Neuronal stem cell (in vitro differentiated cells): ENCODE measurements around the gene GRIN3B.
A peak's percentile ranks its signal among the peaks of the same experiment; 100 is the strongest.
"Not testable (repeated sequence)": the region's sequence is repeated elsewhere in the genome, so short reads cannot be mapped to it uniquely, and the experiment has no call there.

Experiments used
- DNase-seq: peaks from one replicate; pipeline ENCODE4 v3.0.0-alpha.2; 2013; ENCODE audit warnings: low spot score
- H2AFZ ChIP-seq: one replicate; pipeline ENCODE4 v1.6.1; 2013; ENCODE audit warnings: mild to moderate bottlenecking, low read length, inconsistent platforms
- H2AK5ac ChIP-seq: 2 replicates; pipeline ENCODE4 v1.6.1; 2013; ENCODE audit warnings: low read depth, mild to moderate bottlenecking, inconsistent platforms, low read length, moderate library complexity, mixed read lengths
- H2BK120ac ChIP-seq: 2 replicates; pipeline ENCODE4 v1.6.1; 2013; ENCODE audit warnings: low read depth, mild to moderate bottlenecking, inconsistent platforms, low read length, moderate library complexity, mixed read lengths
- H2BK12ac ChIP-seq: one replicate; pipeline ENCODE4 v1.6.1; 2013; ENCODE audit warnings: low read length, inconsistent platforms
- H2BK15ac ChIP-seq: 2 replicates; pipeline ENCODE4 v1.6.1; 2013; ENCODE audit warnings: mild to moderate bottlenecking, low read length, inconsistent platforms, mixed read lengths
- H2BK5ac ChIP-seq: one replicate; pipeline ENCODE4 v1.6.1; 2013; ENCODE audit warnings: inconsistent platforms, mild to moderate bottlenecking, low read length, moderate library complexity
- H3K14ac ChIP-seq: one replicate; pipeline ENCODE4 v1.6.1; 2013; ENCODE audit warnings: low read length, inconsistent platforms
- H3K18ac ChIP-seq: 2 replicates; pipeline ENCODE4 v1.6.1; 2013; ENCODE audit warnings: low read length, inconsistent platforms
- H3K23ac ChIP-seq: 2 replicates; pipeline ENCODE4 v1.6.1; 2013; ENCODE audit warnings: low read depth, mild to moderate bottlenecking, mixed read lengths, low read length, inconsistent platforms; ENCODE audit not compliant: poor library complexity
- H3K27ac ChIP-seq: replicated peaks from 3 replicates; pipeline ENCODE4 v1.5.1; 2013; ENCODE audit warnings: low read length, inconsistent platforms
- H3K27me3 ChIP-seq, 3 experiments: 2 replicates each; pipeline ENCODE4 v1.6.1; 2013; ENCODE audit warnings: low read length in 3 of 3, mild to moderate bottlenecking in 2 of 3, inconsistent platforms in 1 of 3, low read depth in 1 of 3, mixed read lengths in 1 of 3, moderate library complexity in 1 of 3; ENCODE audit not compliant: control insufficient read depth in 3 of 3, insufficient read depth in 3 of 3
- H3K36me3 ChIP-seq, 2 donors: replicated peaks in 1 of 2; 2 replicates each; pipeline ENCODE4 v1.6.1; 2013; ENCODE audit warnings: low read length in 2 of 2; ENCODE audit not compliant: control insufficient read depth in 2 of 2, insufficient read depth in 2 of 2
- H3K4ac ChIP-seq: 2 replicates; pipeline ENCODE4 v1.6.1; 2013; ENCODE audit warnings: inconsistent platforms, mild to moderate bottlenecking, low read length, moderate library complexity
- H3K4me1 ChIP-seq, 2 donors: 1 replicate in 1 of 2; 2 replicates in 1 of 2; pipeline ENCODE4 v1.6.1; 2013; ENCODE audit warnings: low read length in 2 of 2, low read depth in 1 of 2; ENCODE audit not compliant: control insufficient read depth in 2 of 2, insufficient read depth in 1 of 2
- H3K4me2 ChIP-seq: one replicate; pipeline ENCODE4 v1.6.1; 2013; ENCODE audit warnings: mild to moderate bottlenecking, low read length, inconsistent platforms; ENCODE audit not compliant: insufficient read depth, poor library complexity, severe bottlenecking
- H3K4me3 ChIP-seq, 2 donors: 2 replicates each; pipeline ENCODE4 v1.5.1; 2013; ENCODE audit warnings: low read length in 2 of 2, mild to moderate bottlenecking in 2 of 2, inconsistent platforms in 1 of 2, moderate library complexity in 1 of 2
- H3K79me1 ChIP-seq: one replicate; pipeline ENCODE4 v1.6.1; 2013; ENCODE audit warnings: low read depth, mild to moderate bottlenecking, inconsistent platforms, low read length, moderate library complexity
- H3K9ac ChIP-seq: one replicate; pipeline ENCODE4 v1.6.1; 2013; ENCODE audit warnings: mild to moderate bottlenecking, low read depth, low read length, inconsistent platforms; ENCODE audit not compliant: poor library complexity
- H3K9me3 ChIP-seq, 2 donors: replicated peaks in 1 of 2; 2 replicates each; pipeline versions ENCODE3 to v1.6.1; 2013; ENCODE audit warnings: low read length in 2 of 2, mild to moderate bottlenecking in 2 of 2, inconsistent platforms in 1 of 2, low read depth in 1 of 2, mixed read lengths in 1 of 2, moderate library complexity in 1 of 2; ENCODE audit not compliant: control insufficient read depth in 2 of 2, insufficient read depth in 1 of 2
- H4K8ac ChIP-seq: one replicate; pipeline ENCODE4 v1.6.1; 2013; ENCODE audit warnings: low read depth, mild to moderate bottlenecking, inconsistent platforms, low read length, moderate library complexity
- H4K91ac ChIP-seq: one replicate; pipeline ENCODE4 v1.6.1; 2013; ENCODE audit warnings: low read length, low read depth, mild to moderate bottlenecking, inconsistent platforms; ENCODE audit not compliant: poor library complexity
- WGBS, 2 donors: extraction: QIAGEN DNeasy Blood & Tissue Kit; methylation state at CpG; one replicate each; pipeline ENCODE4 v1.1.7; 2013; ENCODE audit warnings: missing lambda C conversion rate in 2 of 2, mixed read lengths in 1 of 2; ENCODE audit not compliant: insufficient read length in 2 of 2, insufficient replicate concordance in 1 of 2; ENCODE audit errors: extremely low coverage in 2 of 2; 5-methylcytosine and 5-hydroxymethylcytosine counted together

The GRIN3B gene

DNA sequence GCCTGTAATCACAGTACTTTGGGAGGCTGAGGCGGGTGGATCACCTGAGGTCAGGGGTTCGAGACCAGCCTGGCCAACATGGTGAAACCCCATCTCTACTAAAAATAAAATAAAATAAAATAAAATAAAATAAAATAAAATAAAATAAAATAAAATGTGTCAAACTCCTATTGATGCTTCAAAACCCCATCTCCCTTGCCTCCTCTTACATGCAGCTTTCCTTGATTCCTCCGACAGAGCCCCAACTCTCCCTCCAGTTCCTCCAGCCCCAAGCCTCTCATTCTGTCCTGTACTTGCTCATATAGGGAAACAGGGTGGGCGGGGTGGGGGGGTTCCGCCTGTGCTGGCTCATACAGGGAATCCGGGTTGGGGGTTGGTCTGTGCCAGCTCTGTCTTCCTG, 24.9 kb downstream of the GRIN3B start:
- H3K4me3 ChIP-seq, H3K14ac ChIP-seq, H3K9ac ChIP-seq, H3K18ac ChIP-seq, H3K9me3 ChIP-seq, H2AFZ ChIP-seq, H2BK5ac ChIP-seq, H3K27me3 ChIP-seq, H3K4ac ChIP-seq, H2AK5ac ChIP-seq, H4K8ac ChIP-seq, H3K27ac ChIP-seq, DNase-seq, H3K23ac ChIP-seq, H2BK120ac ChIP-seq, H2BK15ac ChIP-seq, H4K91ac ChIP-seq, H3K4me2 ChIP-seq, H3K36me3 ChIP-seq, H2BK12ac ChIP-seq: not testable (repeated sequence)
- whole genome bisulfite sequencing, 2 donors: no CpG with 5 or more reads among the region's 6 CpGs
- Histone ChIP-seq H3K4me1 (peaks cover 5 to 15% of the 10 kb centered on the region in 2 donors), H3K79me1 (peaks cover 12% of the 10 kb centered on the region)

DNA sequence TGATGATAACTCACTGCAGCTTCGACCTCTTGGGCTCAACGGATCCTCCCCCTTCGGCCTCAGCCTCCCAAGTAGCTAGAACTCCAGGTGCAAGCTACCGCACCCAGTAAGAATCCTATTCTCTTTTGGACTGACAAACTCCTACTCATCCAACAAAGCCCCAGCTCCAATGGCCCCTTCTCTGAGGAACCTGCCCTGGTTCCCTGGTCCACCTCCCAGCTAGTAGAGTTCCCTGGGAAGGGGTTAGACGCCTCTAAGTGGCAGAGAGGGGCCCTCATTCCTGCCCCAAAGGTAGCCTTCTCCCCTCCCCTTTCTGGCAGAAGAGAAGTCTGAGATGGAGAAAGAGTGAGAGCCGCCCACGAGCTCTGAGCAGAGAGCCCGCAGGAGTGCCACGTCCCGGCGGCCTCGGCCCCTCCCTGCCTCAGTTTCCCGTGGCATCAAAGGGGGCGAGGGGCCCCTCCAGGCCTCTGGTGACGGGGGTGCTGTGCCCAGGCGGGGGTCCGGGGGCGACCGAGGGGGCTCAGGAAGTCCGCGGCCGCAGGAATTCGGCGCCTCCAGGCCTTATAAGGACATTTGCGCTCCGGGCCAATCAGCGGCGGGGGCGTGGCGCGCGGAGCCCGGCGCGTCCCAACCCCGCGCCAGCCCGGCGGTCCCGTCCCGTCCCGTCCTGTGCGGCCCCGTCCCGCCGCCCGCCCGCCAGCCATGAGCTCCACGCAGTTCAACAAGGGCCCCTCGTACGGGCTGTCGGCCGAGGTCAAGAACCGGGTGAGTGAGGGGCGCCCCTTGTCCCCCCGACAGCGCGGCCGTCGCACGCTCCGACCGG, 26.0 kb downstream of the GRIN3B start, which contains the start of gene CNN2:
TSS of gene CNN2 (plus strand) at position 649 of the 823 bp plus-strand sequence. CDS start at position 703, 54 bp downstream.
- H3K14ac ChIP-seq: peak within 1 kb of the TSS; percentile 63
- H3K4me1 ChIP-seq: peaks cover 5 to 11% of the 10 kb centered on the region in 2 donors
- H4K8ac ChIP-seq: peak within 1 kb of the TSS; percentile 43
- peaks cover 10% of the 10 kb centered on the region for H3K79me1 ChIP-seq
- peak within 1 kb of the TSS; percentile 97 for H2BK12ac ChIP-seq
- H3K27ac ChIP-seq: peak within 1 kb of the TSS; percentile 93
- peak within 1 kb of the TSS; percentile 96 for H2AK5ac ChIP-seq
- peak within 1 kb of the TSS; percentile 97 for H3K18ac ChIP-seq
- peak; percentile 83 for DNase-seq
- peak within 1 kb of the TSS; percentile 81 for H3K4me2 ChIP-seq
- H3K4ac ChIP-seq: no peak within 1 kb of the TSS
- peaks cover 7 to 14% of the 10 kb centered on the region in 2 donors for H3K36me3 ChIP-seq
- H3K23ac ChIP-seq: peak within 1 kb of the TSS; percentile 75
- H3K9me3 ChIP-seq: no peaks in the 10 kb centered on the region
- peak within 1 kb of the TSS; percentile 99 for H2BK120ac ChIP-seq
- peak within 1 kb of the TSS; percentile 85 for H2BK15ac ChIP-seq
- H3K4me3 ChIP-seq: peak within 1 kb of the TSS; percentile 97 to 99
- no peak within 1 kb of the TSS for H4K91ac ChIP-seq
- H3K9ac ChIP-seq: peak within 1 kb of the TSS; percentile 88
- H2AFZ ChIP-seq: peak within 1 kb of the TSS; percentile 95
- H3K27me3 ChIP-seq: no peaks in the 10 kb centered on the region
- peak within 1 kb of the TSS; percentile 4 for H2BK5ac ChIP-seq
- WGBS, 2 donors: no CpG with 5 or more reads among the region's 63 CpGs

DNA sequence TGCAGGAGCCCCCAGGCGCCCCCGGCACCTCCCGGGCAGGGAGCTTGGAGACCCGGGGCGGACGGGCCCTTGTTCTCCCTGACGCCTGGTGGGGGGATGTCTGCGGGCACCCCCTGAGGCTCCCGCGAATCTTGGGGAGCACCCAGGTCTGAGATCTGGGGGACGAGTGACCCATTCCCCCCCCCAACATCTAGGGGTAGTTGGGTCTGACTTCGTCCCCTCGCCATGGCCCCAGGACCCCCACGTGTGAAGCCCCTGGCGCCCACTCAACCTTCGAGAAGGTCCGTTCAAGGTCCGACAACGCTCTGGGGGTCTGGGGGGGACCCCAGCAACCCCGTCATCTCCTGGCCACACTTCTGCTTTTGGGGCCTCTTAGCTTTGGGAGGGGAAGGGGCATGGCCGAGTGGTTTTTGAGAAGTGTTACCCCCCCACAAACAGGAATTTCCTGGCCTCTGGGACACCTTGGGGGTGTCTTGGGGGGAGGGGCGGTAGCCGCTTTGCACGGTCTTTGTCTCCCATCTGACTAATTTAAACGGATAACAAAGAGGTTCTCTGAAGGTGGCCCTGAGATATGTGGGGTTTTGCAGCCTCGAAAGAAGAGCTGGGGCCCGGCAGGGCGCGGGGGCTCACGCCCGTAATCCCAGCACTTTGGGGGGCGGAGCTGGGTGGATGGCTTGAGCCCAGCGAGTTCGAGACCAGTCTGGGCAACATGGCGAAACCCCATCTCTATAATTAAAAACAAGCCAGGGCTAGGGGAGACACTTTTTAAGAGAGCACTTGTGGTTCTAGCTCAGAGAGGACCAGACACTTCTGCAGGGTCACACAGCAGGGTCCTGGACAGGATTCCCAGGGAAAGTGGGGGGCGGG, 26.8 kb downstream of the GRIN3B start:
- no CpG with 5 or more reads among the region's 36 CpGs for WGBS, 2 donors
- no peaks in the 10 kb centered on the region for H3K27me3 ChIP-seq
- peak overlapping the region; percentile 85 for H2BK15ac ChIP-seq
- H3K4me2 ChIP-seq: peak overlapping the region; percentile 81
- H3K36me3 ChIP-seq: peaks cover 7 to 19% of the 10 kb centered on the region in 2 donors
- no peaks in the 10 kb centered on the region for H3K9me3 ChIP-seq
- H3K4me1 ChIP-seq: peaks cover 5 to 11% of the 10 kb centered on the region in 2 donors
- peak overlapping the region; percentile 93 for H3K27ac ChIP-seq
- DNase-seq: peak; percentile 57
- H3K9ac ChIP-seq: peak overlapping the region; percentile 88
- H3K23ac ChIP-seq: peak overlapping the region; percentile 75
- peak overlapping the region; percentile 99 for H2BK120ac ChIP-seq
- peak overlapping the region; percentile 97 to 99 for H3K4me3 ChIP-seq
- no peak overlapping the region for H4K91ac ChIP-seq
- peak overlapping the region; percentile 96 for H2AK5ac ChIP-seq
- peaks cover 10% of the 10 kb centered on the region for H3K79me1 ChIP-seq
- peak overlapping the region; percentile 4 for H2BK5ac ChIP-seq
- peak overlapping the region; percentile 97 for H3K18ac ChIP-seq
- no peak overlapping the region for H3K4ac ChIP-seq
- peak overlapping the region; percentile 95 for H2AFZ ChIP-seq
- H2BK12ac ChIP-seq: peak overlapping the region; percentile 97
- peak overlapping the region; percentile 63 for H3K14ac ChIP-seq
- H4K8ac ChIP-seq: peak overlapping the region; percentile 43
